ENCODE results near the gene CYP46A1.

- TF ChIP-seq, protein P1, sequence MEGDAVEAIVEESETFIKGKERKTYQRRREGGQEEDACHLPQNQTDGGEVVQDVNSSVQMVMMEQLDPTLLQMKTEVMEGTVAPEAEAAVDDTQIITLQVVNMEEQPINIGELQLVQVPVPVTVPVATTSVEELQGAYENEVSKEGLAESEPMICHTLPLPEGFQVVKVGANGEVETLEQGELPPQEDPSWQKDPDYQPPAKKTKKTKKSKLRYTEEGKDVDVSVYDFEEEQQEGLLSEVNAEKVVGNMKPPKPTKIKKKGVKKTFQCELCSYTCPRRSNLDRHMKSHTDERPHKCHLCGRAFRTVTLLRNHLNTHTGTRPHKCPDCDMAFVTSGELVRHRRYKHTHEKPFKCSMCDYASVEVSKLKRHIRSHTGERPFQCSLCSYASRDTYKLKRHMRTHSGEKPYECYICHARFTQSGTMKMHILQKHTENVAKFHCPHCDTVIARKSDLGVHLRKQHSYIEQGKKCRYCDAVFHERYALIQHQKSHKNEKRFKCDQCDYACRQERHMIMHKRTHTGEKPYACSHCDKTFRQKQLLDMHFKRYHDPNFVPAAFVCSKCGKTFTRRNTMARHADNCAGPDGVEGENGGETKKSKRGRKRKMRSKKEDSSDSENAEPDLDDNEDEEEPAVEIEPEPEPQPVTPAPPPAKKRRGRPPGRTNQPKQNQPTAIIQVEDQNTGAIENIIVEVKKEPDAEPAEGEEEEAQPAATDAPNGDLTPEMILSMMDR (IDR thresholded peaks at IDR 0.05), result no peak
- no peak for TF ChIP-seq EZH2 (IDR thresholded peaks at IDR 0.05)
- no peak for TF ChIP-seq EZH2phosphoT487 (IDR thresholded peaks at IDR 0.05)
Measured at GRCh38 chr14:99713972-99714371, 29.9 kb downstream of the CYP46A1 start.

Measured in neural progenitor cell (in vitro differentiated cells).